IPS-18a (cell line): Measurements from ENCODE around the gene BMP6.
"Not testable (repeated sequence)": the region's sequence is repeated elsewhere in the genome, so short reads cannot be mapped to it uniquely, and the experiment has no call there.

Experiments used
- H3K27ac ChIP-seq: one replicate; pipeline ENCODE4 v1.5.1; 2013; ENCODE audit warnings: low read length
- H3K27me3 ChIP-seq: one replicate; pipeline ENCODE4 v1.6.1; 2013; ENCODE audit warnings: mild to moderate bottlenecking, low read length; ENCODE audit not compliant: control insufficient read depth, insufficient read depth
- H3K36me3 ChIP-seq: one replicate; pipeline ENCODE4 v1.6.1; 2013; ENCODE audit warnings: low read depth, low read length; ENCODE audit not compliant: control insufficient read depth
- H3K4me1 ChIP-seq: one replicate; pipeline ENCODE4 v1.6.1; 2013; ENCODE audit warnings: low read depth, low read length; ENCODE audit not compliant: control insufficient read depth
- H3K4me3 ChIP-seq: one replicate; pipeline ENCODE4 v1.5.1; 2013; ENCODE audit warnings: low read length
- H3K9ac ChIP-seq: one replicate; pipeline ENCODE4 v1.6.1; 2013; ENCODE audit warnings: mild to moderate bottlenecking, low read length, moderate library complexity
- H3K9me3 ChIP-seq: one replicate; pipeline ENCODE4 v1.6.1; 2013; ENCODE audit warnings: low read depth, low read length; ENCODE audit not compliant: control insufficient read depth

BMP6 gene

DNA sequence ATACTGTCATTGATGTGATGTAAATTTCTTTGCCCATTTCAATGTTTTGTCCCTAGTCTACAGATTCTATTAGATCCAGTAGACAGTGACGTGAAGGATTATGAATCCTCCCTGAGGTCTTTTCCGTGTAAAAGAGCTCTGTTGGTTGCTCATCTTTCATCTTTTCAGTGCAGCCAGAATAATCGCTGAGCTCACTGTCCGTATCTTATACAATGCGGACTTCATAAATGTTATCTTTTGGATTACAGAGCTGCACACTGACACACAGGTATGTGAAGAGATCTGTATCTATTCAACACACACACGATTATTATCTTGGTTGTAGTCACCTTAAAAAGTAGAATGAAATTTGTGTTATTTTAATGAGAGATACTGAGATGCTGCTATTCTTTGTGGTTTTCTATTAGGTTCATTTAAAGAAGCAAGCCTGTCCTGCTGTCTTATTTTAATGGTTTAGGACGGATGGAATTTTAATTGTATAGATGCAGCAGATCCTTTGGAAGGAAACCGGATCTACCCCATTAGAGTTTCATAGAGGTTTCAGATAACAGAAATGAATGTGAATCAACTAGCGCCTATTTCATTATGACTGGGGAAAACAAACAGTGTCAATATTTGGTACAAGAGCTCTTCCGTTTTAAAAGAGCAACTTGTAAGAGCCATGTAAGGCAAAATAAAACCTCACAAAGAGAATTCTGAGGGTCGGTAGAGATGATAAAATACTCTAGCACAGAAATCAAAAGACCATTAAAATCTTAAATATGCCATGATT, 79.4 kb downstream of the BMP6 start:
- H3K9me3 ChIP-seq = no peaks in the 10 kb centered on the region
- H3K9ac ChIP-seq = no peak overlapping the region
- H3K36me3 ChIP-seq = no peaks in the 10 kb centered on the region
- peaks cover 8% of the 10 kb centered on the region for H3K4me1 ChIP-seq
- no peaks in the 10 kb centered on the region for H3K27me3 ChIP-seq
- no peak overlapping the region for H3K27ac ChIP-seq
- H3K4me3 ChIP-seq = no peak overlapping the region

DNA sequence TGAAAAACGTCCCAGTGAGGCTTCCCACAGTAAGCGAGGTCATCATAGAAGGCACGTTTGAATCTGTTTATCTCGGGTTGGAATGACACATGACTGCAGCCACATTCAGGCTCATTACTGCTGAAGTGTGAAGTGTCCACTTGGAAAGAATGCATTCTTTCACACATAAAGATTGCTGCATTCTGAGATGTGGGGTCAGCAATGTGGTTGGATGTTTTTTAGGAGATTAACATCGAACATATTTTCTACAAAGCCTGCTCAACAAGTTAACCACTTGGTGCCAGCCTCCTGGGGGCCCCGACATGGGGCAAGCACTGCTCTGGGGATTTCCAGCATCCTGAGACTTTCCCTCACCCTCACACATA, 79.9 kb downstream of the BMP6 start:
- no peaks in the 10 kb centered on the region for H3K36me3 ChIP-seq
- H3K9me3 ChIP-seq = no peaks in the 10 kb centered on the region
- no peak overlapping the region for H3K9ac ChIP-seq
- H3K4me1 ChIP-seq = peaks cover 8% of the 10 kb centered on the region
- H3K27me3 ChIP-seq = no peaks in the 10 kb centered on the region
- no peak overlapping the region for H3K4me3 ChIP-seq
- H3K27ac ChIP-seq = no peak overlapping the region

DNA sequence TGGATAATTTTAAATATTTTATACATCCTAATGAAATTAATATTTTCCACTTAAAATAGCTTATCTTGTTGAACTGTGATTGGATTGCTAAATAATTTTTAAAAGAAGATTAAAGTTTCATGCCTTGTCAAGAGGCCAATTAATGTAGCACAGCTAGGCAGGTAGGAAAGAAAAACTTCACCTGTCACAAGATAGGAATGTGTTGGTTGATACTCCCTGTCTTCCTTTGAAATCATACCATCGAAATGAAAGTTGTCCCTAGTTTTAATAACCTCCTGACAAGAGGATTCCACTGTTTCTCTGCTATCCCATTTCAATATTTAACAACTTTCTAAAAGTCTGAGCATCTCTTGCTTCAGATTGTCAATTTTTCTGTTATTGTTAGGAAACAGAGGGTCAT, 80.8 kb downstream of the BMP6 start:
- no peak overlapping the region for H3K4me3 ChIP-seq
- no peak overlapping the region for H3K9ac ChIP-seq
- H3K4me1 ChIP-seq = peaks cover 8% of the 10 kb centered on the region
- no peak overlapping the region for H3K27ac ChIP-seq
- no peaks in the 10 kb centered on the region for H3K36me3 ChIP-seq
- H3K27me3 ChIP-seq = no peaks in the 10 kb centered on the region
- H3K9me3 ChIP-seq = no peaks in the 10 kb centered on the region

DNA sequence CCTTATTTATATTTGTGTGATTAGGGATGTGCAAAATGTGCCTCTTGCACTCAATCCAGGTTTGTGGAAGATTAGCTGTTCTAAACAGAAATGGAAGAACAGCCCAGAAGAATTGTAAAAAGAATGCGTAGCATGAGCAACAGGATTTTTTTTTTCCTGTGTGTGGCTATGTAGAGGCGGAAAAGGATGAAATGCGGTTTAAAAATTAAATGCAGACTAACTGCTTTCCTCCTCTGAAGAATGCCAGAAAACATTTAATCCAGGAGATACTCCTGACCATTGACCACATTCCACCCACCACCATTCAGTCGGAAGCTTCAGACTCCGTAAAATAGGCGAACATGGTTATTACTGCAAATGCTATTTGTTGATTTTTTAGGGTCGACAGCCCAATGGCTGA, 83.4 kb downstream of the BMP6 start:
- Histone ChIP-seq H3K36me3 (no peaks in the 10 kb centered on the region), H3K27me3 (no peaks in the 10 kb centered on the region), H3K27ac (no peak overlapping the region), H3K4me1 (peaks cover 8% of the 10 kb centered on the region), H3K9me3 (no peaks in the 10 kb centered on the region), H3K4me3 (no peak overlapping the region), H3K9ac (no peak overlapping the region)

DNA sequence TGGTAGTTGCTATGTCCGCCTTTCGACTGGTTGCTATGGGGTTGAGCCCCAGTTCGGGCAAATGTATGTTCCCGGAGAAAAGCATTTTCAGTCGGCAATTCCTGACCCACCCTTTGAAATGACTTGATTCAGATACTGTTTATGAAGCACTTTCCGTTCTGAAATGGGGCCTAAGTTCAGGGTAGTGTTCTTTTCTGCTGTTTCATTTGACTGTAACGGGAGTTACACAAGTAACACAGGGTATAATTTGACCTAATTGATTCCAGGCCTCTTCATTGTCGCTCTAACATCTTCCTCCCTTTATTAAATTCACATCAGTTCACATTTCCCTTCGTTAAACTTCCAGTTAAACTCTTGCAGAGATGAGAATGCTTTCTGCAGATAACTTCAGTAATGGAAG, 85.5 kb downstream of the BMP6 start:
- Histone ChIP-seq H3K27ac (no peak overlapping the region), H3K4me1 (no peaks in the 10 kb centered on the region), H3K9me3 (no peaks in the 10 kb centered on the region), H3K4me3 (no peak overlapping the region), H3K9ac (no peak overlapping the region), H3K36me3 (no peaks in the 10 kb centered on the region), H3K27me3 (no peaks in the 10 kb centered on the region)

DNA sequence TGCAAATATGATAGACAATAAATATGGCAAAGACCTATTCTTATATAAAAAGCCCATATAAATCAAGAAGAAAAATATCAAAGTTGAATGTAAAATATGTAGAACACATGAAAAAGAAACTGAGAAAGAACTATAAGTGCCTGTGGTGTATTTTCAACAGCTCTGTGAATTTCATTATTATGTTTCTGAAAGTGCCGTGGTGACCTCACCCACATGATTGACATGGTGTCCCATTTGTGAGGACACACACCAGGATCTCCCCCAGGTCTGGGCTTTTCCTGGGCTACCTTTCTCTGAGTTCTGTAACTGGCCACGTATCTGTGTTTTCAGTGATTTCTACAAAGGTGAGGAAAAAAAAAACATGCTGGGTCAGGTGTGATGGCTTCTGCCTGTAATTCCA, 86.7 kb downstream of the BMP6 start:
- Histone ChIP-seq H3K36me3 (no peaks in the 10 kb centered on the region), H3K9me3 (no peaks in the 10 kb centered on the region), H3K4me3 (no peak overlapping the region), H3K4me1 (no peaks in the 10 kb centered on the region), H3K27me3 (no peaks in the 10 kb centered on the region), H3K27ac (no peak overlapping the region), H3K9ac (no peak overlapping the region)

DNA sequence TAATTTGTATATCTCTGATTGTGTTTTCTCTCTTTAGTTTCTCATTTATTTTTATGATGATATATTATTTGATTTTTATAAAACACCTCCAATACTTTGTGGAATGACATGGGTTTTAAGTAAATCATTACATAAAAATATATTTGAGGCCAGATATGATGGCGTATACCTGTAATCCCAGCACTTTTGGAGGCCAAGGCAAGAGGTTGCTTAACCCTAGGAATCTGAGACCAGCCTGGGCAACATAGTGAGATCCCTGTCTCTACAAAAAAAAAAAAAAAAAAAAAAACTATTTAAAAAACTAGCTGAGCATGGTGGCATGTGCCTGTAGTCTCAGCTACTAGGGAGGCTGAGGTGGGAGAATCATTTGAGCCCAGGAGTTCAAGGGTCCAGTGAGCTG, 87.3 kb downstream of the BMP6 start:
- H3K9me3 ChIP-seq = no peaks in the 10 kb centered on the region
- H3K4me1 ChIP-seq = no peaks in the 10 kb centered on the region
- no peak overlapping the region for H3K27ac ChIP-seq
- H3K36me3 ChIP-seq = no peaks in the 10 kb centered on the region
- H3K9ac ChIP-seq = no peak overlapping the region
- H3K4me3 ChIP-seq = no peak overlapping the region
- H3K27me3 ChIP-seq = no peaks in the 10 kb centered on the region

DNA sequence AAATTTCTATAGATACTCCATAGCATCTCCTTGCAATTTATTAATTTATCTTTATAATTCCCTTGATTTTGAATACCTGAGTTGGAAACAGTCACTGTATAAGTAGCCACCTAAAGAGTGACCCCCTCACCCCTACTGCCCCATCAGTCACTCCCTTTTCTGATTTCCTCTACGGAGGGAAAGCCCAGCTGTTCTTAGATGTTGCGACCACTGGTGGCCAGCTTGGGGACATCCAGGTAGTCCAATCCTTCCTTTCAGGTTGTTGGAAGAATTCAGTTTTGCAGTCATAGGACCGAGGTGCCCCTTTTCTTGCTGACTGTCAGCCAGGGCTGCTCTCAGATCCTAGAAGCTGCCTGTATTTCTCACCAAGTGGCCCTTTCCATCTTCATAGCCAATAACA, 87.8 kb downstream of the BMP6 start:
- Histone ChIP-seq H3K36me3 (no peaks in the 10 kb centered on the region), H3K4me1 (no peaks in the 10 kb centered on the region), H3K9ac (no peak overlapping the region), H3K4me3 (no peak overlapping the region), H3K9me3 (no peaks in the 10 kb centered on the region), H3K27ac (no peak overlapping the region), H3K27me3 (no peaks in the 10 kb centered on the region)

DNA sequence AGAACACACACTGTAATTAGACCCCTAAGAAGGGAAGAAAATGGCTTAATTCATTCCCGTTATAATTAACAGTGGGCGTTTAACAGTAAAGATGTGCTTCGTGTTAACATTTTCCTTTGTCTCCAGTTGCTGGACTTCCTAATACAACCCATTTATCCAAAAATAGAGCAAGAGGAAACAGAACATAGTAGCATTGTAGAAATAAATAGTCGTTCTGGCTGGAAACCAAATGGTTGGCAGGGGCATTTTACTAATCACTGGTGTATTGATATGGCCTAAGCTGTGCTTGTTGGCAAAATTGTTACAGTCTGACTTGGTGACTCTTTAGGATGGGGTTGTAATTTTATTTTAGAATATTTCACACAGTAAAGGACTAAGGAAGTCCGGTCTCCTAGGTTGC, 89.8 kb downstream of the BMP6 start:
- Histone ChIP-seq H3K27ac (no peak overlapping the region), H3K27me3 (no peaks in the 10 kb centered on the region), H3K36me3 (no peaks in the 10 kb centered on the region), H3K9ac (no peak overlapping the region), H3K4me1 (no peaks in the 10 kb centered on the region), H3K9me3 (no peaks in the 10 kb centered on the region), H3K4me3 (no peak overlapping the region)

DNA sequence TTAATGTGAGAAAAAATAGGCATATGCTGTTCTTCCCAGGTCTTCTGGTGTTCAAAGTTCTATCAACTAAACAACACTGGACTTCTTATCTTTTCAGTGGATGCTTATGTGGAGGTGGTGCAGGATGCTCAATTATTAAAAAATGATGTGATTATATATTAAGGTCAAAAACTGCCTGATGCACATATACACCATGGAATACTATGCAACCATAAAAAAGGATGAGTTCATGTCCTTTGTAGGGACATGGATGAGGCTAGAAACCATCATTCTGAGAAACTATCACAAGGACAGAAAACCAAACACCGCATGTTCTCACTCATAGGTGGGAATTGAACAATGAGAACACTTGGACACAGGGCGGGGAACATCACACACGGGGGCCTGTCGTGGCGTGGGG, 91.3 kb downstream of the BMP6 start:
- not testable (repeated sequence) for H3K27me3 ChIP-seq, H3K36me3 ChIP-seq, H3K9ac ChIP-seq, H3K4me3 ChIP-seq, H3K9me3 ChIP-seq, H3K27ac ChIP-seq, H3K4me1 ChIP-seq

DNA sequence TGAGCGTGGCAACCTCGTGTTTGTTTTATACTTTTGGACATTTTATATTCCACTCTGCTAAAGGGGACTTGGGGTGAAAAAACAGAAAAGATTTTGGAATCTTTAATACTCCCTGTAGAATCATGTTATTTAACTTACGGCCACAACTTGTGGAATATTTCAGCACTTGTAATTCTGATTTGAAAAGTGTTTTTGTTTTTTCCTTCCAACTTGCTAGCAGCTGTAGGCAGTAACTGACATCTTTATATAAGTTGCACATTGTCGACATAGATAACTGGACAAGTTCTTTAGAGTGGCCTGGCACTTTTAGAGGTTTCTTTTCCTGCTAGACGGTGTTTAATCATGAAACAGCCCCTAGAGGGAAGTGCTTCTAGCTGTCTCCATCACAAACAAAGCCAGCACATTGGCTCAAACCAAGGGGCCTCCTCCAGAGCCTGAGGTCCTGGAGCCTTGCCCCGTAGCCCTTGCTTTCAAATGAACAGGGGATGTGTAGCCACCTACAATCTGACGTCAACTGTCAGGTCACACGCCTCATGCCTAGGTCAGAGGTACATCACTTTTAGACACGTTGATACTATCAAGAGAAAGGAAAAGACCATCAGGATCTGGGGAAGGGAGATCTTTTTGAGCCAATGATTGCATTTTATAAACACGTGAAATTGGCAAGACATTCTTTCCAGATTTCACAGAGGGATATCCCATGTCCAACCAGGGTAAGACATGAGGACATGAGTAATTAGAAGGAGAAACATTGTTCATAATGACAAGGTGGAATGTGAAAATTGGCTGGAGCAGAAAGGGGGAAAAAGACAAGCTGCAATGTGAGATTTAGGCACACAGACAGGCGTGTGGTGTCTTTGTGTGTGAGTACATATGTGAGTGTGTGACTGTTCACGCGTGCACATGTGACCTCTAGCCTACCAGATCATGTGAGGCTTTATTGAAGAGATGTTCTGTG, 92.6 kb downstream of the BMP6 start:
- Histone ChIP-seq H3K4me1 (no peaks in the 10 kb centered on the region), H3K27ac (no peak overlapping the region), H3K27me3 (no peaks in the 10 kb centered on the region), H3K4me3 (no peak overlapping the region), H3K9me3 (no peaks in the 10 kb centered on the region), H3K36me3 (no peaks in the 10 kb centered on the region), H3K9ac (no peak overlapping the region)
